OCI-LY3 (cell line): ENCODE measurements around the gene COX6B2.

ENCODE experiments used
- H2AFZ ChIP-seq: fragments of 200-600, 300-600 bp; shearing (Covaris generic); 2 replicates; pipeline ENCODE4 v1.6.0; 2014; ENCODE audit warnings: antibody characterized with exemption, low read depth, low read length
- H3K27ac ChIP-seq: fragments of 200-600, 300-600 bp; sonication (generic); 2 replicates; pipeline ENCODE4 v1.5.1; 2014; ENCODE audit warnings: mild to moderate bottlenecking, low read length, moderate library complexity, mixed read lengths
- H3K27me3 ChIP-seq: fragments of 200-600, 300-600 bp; sonication (generic); 2 replicates; pipeline ENCODE4 v1.6.1; 2014; ENCODE audit warnings: low read depth, low read length, mixed read lengths
- H3K36me3 ChIP-seq: fragments of 200-600, 300-600 bp; sonication (generic); replicated peaks from 2 replicates; pipeline ENCODE3; 2014; ENCODE audit warnings: low read depth, low read length, mixed read lengths
- H3K4me1 ChIP-seq: fragments of 300-600, 200-600 bp; sonication (generic); 2 replicates; pipeline ENCODE4 v1.6.1; 2014; ENCODE audit warnings: low read length, mixed read lengths
- H3K4me2 ChIP-seq: fragments of 200-600, 300-600 bp; sonication (generic); 2 replicates; pipeline ENCODE4 v1.6.1; 2014; ENCODE audit warnings: low read length, mixed read lengths
- H3K4me3 ChIP-seq: fragments of 300-600, 200-600 bp; sonication (generic); 2 replicates; pipeline ENCODE4 v1.5.1; 2014; ENCODE audit warnings: antibody characterized with exemption, mild to moderate bottlenecking, low read length, moderate library complexity
- H3K79me2 ChIP-seq: fragments of 300-600, 200-600 bp; shearing (Covaris generic); 2 replicates; pipeline ENCODE4 v1.6.1; 2014; ENCODE audit warnings: mild to moderate bottlenecking, low read length, mixed read lengths
- H3K9ac ChIP-seq: fragments of 300-600, 200-600 bp; shearing (Covaris generic); 2 replicates; pipeline ENCODE4 v1.6.0; 2014; ENCODE audit warnings: mild to moderate bottlenecking, low read length, moderate library complexity
- H3K9me3 ChIP-seq: fragments of 200-600, 300-600 bp; shearing (Covaris generic); 2 replicates; pipeline ENCODE4 v1.6.1; 2014; ENCODE audit warnings: low read length, mixed read lengths; ENCODE audit not compliant: insufficient read depth
- H4K20me1 ChIP-seq: fragments of 200-600, 300-600 bp; sonication (generic); 2 replicates; pipeline ENCODE4 v1.6.1; 2016; ENCODE audit warnings: low read length, mixed read lengths; ENCODE audit not compliant: insufficient read depth
- CTCF ChIP-seq: fragments of 200-600, 300-600 bp; sonication (generic); IDR thresholded peaks from 2 replicates; pipeline ENCODE4 v1.5.1; 2014; ENCODE audit warnings: antibody characterized with exemption, low read length, low read depth
- EZH2phosphoT487 ChIP-seq: fragments of 200-600 bp; shearing (Covaris generic); IDR thresholded peaks from 2 replicates; pipeline ENCODE4 v1.6.1; 2018; ENCODE audit warnings: antibody characterized with exemption, mixed run types, low read depth

COX6B2 gene

DNA sequence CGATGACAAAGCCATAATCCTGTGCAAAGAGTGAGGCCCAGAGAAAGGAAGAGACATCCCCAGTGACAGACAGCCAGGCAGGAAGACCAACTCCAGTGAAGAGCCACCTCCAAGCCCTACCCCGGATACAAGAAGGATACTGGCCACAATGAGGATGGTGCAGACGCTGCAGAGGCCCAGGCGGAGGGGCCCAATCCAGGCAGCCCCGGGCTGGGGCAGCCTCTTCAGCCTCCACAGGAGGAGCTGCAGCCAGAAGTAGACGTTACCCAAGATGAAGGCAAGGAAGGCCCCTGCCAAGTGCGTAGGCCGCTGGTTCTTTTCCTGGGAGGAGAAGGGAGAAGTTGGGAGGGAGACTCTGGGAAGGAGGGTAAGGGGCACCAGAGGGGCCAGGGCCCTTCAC is 37.9 kb downstream of the COX6B2 start:
- H3K79me2 ChIP-seq = no peaks in the 10 kb centered on the region
- H3K9ac ChIP-seq = no peak overlapping the region
- no peaks in the 10 kb centered on the region for H3K9me3 ChIP-seq
- H3K4me2 ChIP-seq = no peak overlapping the region
- no peaks in the 10 kb centered on the region for H3K4me1 ChIP-seq
- no peak overlapping the region for H3K27ac ChIP-seq
- no peaks in the 10 kb centered on the region for H4K20me1 ChIP-seq
- no peaks in the 10 kb centered on the region for H3K36me3 ChIP-seq
- no peaks in the 10 kb centered on the region for H3K27me3 ChIP-seq
- H2AFZ ChIP-seq = no peak overlapping the region
- no peak overlapping the region for H3K4me3 ChIP-seq
- TF ChIP-seq EZH2phosphoT487 (no peak), CTCF (no peak)

GRCh38 chr19:55315956-55316525 is 38.5 kb downstream of the COX6B2 start:
- Histone ChIP-seq H3K9ac (no peak overlapping the region), H3K27ac (no peak overlapping the region), H3K4me3 (no peak overlapping the region), H3K4me2 (no peak overlapping the region), H3K36me3 (no peaks in the 10 kb centered on the region), H2AFZ (no peak overlapping the region), H3K79me2 (no peaks in the 10 kb centered on the region), H4K20me1 (no peaks in the 10 kb centered on the region), H3K9me3 (no peaks in the 10 kb centered on the region), H3K27me3 (no peaks in the 10 kb centered on the region), H3K4me1 (no peaks in the 10 kb centered on the region)
- no peak for TF ChIP-seq CTCF
- TF ChIP-seq EZH2phosphoT487 = no peak

- Histone ChIP-seq H3K79me2 (no peaks in the 10 kb centered on the region), H3K9ac (no peak overlapping the region), H4K20me1 (no peaks in the 10 kb centered on the region), H3K27ac (no peak overlapping the region), H3K36me3 (no peaks in the 10 kb centered on the region), H3K4me2 (no peak overlapping the region), H3K4me3 (no peak overlapping the region), H3K27me3 (no peaks in the 10 kb centered on the region), H3K4me1 (no peaks in the 10 kb centered on the region), H2AFZ (no peak overlapping the region), H3K9me3 (no peaks in the 10 kb centered on the region)
- TF ChIP-seq CTCF = no peak
- no peak for TF ChIP-seq EZH2phosphoT487
Measured at GRCh38 chr19:55314396-55314795, 40.1 kb downstream of the COX6B2 start.

- Histone ChIP-seq H3K27ac (no peak overlapping the region), H3K4me2 (no peak overlapping the region), H3K79me2 (no peaks in the 10 kb centered on the region), H3K27me3 (no peaks in the 10 kb centered on the region), H3K9ac (no peak overlapping the region), H4K20me1 (no peaks in the 10 kb centered on the region), H2AFZ (no peak overlapping the region), H3K36me3 (no peaks in the 10 kb centered on the region), H3K4me1 (no peaks in the 10 kb centered on the region), H3K9me3 (no peaks in the 10 kb centered on the region), H3K4me3 (no peak overlapping the region)
- TF ChIP-seq EZH2phosphoT487 (no peak), CTCF (no peak)
Measured at GRCh38 chr19:55312621-55313512, 41.7 kb downstream of the COX6B2 start.
